ENCODE measurements around the gene SRD5A1.
A peak's percentile ranks its signal among the peaks of the same experiment; 100 is the strongest.

SRD5A1 gene, protein sequence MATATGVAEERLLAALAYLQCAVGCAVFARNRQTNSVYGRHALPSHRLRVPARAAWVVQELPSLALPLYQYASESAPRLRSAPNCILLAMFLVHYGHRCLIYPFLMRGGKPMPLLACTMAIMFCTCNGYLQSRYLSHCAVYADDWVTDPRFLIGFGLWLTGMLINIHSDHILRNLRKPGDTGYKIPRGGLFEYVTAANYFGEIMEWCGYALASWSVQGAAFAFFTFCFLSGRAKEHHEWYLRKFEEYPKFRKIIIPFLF

GRCh38 chr5:6632888-6633468 lies at the start of gene SRD5A1, which contains the start of gene NSUN2:
SRD5A1 (plus strand) TSS chr5:6633440; CDS start chr5:6633577, 137 bp downstream.
NSUN2 (minus strand) TSS chr5:6633044; CDS start chr5:6632979, 65 bp downstream.
- peak; percentile 84 to 87 for DNase-seq (ENCODE audit: extremely low read depth in 1 of 2, low read depth in 1 of 2)

- no peak for DNase-seq (ENCODE audit: extremely low read depth in 1 of 2, low read depth in 1 of 2)
Measured at GRCh38 chr5:6584101-6584645, 49.1 kb upstream of the SRD5A1 start.

- no peak for DNase-seq (ENCODE audit: extremely low read depth in 1 of 2, low read depth in 1 of 2)
Measured at GRCh38 chr5:6584727-6585126, 48.5 kb upstream of the SRD5A1 start.

DNA sequence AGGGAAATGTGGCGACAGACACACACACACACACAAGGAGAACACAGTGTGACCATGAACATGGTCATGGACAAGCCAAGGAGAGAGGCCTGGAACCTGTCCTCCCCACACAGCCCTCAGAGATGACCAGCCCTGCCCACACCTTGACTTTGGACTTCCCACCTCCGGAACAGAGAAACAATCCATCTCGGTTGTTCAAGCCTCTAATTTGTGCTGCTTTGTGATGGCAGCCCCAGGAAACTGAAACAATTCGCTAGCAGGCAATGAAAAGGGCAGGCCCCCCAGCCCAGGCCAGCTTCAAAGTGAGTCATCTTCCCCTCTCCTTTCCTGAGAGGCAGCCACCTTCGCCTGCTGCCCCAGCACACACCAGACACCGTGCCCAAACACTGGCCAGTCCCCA lies 48.1 kb upstream of the SRD5A1 start:
- no peak for DNase-seq (ENCODE audit: extremely low read depth in 1 of 2, low read depth in 1 of 2)

- DNase-seq (ENCODE audit: extremely low read depth in 1 of 2, low read depth in 1 of 2), result no peak
Measured at GRCh38 chr5:6585939-6586646, 47.1 kb upstream of the SRD5A1 start.

DNA sequence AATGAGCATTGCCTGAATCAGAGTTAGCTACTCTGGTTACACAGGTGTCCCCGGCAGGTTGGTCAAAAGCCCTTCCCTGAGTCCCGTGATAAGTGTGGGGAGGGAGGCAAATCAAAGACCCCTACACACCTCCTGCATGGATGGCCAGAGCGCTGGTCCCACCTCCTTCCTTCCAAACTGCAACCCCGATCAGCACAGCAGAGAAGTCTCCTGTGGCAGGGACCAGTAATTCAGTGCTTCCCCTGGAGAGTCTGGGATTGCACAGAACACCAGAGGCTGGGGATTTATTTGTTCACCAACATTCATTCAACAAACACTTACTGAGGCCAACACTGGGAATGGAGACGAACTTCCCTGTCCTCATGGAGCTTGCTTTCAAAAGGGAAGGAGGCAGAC lies 46.6 kb upstream of the SRD5A1 start:
- no peak for DNase-seq (ENCODE audit: extremely low read depth in 1 of 2, low read depth in 1 of 2)

GRCh38 chr5:6587171-6587570 lies 46.1 kb upstream of the SRD5A1 start:
- DNase-seq (ENCODE audit: extremely low read depth in 1 of 2, low read depth in 1 of 2), result no peak

DNA sequence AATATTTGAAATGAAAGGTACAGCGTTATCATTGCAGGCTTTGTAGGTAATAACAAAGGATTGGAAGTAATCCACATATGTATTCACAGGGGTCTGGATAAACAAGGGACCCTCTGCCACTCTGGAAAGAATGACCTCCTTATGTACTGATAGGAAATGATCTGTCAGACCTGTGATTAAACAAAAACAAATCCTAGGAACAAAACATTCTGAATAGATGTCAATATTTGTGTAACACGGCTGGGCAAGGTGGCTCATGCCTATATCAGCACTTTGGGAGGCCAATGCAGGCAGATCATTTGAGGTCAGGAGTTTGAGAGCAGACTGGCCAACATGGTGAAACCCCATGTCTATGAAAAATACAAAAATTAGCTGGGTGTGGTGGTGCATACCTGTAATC lies 42.7 kb upstream of the SRD5A1 start:
- no peak for DNase-seq (ENCODE audit: extremely low read depth in 1 of 2, low read depth in 1 of 2)

DNA sequence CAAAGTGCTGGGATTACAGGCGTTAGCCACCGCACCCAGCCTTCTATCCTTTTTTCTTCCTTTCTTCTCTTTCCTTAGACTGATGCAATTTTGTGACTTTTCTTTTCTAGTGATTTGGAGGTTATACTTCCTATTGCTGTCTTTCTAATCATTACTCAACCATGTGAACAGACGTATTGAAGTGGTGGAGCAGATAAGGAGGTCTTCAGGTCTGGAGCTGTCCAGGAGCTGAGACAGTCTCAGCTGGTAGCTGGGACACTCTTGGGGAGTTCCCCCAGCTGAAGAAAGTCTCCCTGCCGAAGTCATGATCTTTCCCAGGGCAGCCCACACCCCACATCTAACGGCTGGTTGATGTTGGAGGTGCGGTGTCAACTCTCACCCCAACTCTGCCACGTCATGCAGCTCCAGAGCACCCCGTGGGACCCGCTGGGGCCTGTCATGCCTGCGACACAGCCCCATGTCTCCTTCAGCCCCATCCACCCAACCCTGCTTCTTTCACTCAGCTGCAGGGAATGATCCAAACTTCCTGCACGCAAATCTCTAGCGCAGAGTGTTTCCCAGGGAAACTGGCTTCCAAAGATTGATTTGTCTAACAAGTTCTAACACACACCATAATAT lies 41.5 kb upstream of the SRD5A1 start:
- DNase-seq (ENCODE audit: extremely low read depth in 1 of 2, low read depth in 1 of 2), result no peak

DNA sequence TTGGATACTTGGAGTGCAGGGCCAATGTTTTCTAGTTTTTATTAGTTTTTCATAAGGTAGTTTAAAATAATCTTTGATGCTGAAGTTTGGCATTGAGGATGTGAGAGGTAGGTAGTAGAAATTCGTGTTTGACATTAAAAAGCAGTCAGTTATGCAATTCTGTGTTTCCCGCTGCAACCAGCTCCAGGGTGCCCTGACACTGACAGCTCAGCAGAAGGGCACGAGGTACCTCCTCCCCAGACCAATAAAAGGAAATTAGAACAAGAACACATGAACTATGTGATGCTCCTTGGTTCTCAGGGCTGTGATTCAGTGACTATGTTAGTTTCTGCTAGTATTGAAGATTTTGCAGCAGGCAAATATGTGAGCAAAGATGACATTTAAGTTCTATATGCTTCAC lies 40.6 kb upstream of the SRD5A1 start:
- DNase-seq (ENCODE audit: extremely low read depth in 1 of 2, low read depth in 1 of 2), result no peak

DNA sequence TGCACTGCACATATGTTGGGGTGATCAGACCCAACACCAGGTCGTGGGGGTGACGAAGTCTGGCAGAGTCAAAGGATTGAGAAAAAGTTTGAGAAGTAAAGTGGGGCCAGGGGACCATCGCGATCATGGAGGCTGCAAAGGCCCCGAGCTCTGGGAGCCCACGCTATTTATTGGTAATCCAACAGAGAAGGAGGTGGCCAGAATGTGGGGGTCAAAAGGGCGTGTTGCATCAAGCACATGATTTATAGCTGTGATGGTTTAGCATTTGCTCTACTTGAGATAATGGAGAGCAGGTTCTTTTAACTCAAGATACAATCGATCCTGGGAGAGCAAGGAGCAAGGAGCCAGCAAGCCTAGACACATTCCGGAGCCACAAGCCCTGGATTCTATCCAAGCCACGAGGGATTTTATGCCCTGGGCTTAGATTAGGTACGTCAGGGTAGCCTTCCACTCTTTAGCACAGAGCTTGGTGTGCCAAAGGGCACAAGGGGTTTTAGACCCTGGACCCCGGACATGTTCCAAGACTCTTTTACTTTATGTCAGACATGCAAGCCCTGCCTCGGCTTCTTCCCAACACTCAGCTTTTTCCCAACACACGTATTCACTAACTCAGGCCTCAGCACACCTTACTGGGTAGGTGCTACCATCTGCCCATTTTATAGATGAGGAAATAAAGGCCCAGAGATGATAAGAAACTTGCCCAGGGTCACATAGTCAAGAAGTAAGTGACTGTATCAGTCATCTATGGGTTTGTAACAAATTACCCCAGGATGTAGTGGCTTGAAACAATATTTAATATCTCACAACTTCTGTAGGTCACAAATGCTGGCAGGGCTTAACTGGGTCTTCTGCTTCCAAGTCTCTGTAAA lies 39.9 kb upstream of the SRD5A1 start:
- no peak for DNase-seq (ENCODE audit: extremely low read depth in 1 of 2, low read depth in 1 of 2)

GRCh38 chr5:6594066-6594465 lies 39.2 kb upstream of the SRD5A1 start:
- DNase-seq (ENCODE audit: extremely low read depth in 1 of 2, low read depth in 1 of 2), result no peak

GRCh38 chr5:6595405-6595804 lies 37.8 kb upstream of the SRD5A1 start:
- DNase-seq (ENCODE audit: extremely low read depth in 1 of 2, low read depth in 1 of 2), result no peak

GRCh38 chr5:6596388-6596787 lies 36.9 kb upstream of the SRD5A1 start:
- no peak for DNase-seq (ENCODE audit: extremely low read depth in 1 of 2, low read depth in 1 of 2)

DNA sequence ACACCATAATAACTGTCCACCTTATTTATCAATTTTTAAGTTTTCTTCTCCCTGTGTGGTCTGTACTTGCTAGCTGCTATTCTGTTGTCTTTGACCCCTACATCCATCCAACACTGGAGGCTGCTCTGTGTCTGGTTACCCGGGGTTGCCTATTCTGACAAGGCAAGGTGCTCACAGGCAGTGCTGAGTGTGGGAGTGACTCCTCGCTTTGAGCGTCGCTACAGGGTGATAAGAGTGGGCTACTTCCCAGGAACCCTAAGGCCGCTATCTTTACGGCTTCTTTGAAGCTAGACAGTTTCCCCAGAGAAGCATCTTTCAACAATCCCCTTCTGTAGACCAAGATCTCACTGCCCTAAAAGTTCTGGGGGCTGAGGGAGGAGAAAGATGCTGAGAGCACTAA lies 35.7 kb upstream of the SRD5A1 start:
- no peak for DNase-seq (ENCODE audit: extremely low read depth in 1 of 2, low read depth in 1 of 2)

GRCh38 chr5:6598351-6598900 lies 34.8 kb upstream of the SRD5A1 start:
- no peak for DNase-seq (ENCODE audit: extremely low read depth in 1 of 2, low read depth in 1 of 2)

DNA sequence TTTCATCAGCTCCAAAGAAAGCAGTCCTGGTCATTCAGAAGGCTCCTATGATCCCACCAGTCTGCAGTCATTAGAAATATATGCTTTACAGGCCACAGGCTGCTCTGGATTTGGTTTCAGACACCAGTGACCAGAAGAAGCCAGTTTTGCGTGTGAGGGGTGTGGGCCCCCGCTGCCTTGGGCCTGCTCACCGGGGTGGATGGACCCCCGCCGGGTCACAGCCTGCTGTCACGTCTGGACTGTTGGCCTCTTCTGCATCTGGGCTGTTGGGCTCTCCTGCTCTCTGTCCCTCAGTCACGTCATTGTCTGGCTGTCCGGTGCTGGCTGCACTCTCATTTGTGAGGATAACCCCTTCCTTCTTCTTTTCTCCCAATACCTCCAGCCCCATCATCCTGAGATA lies 33.5 kb upstream of the SRD5A1 start:
- DNase-seq (ENCODE audit: extremely low read depth in 1 of 2, low read depth in 1 of 2), result no peak

GRCh38 chr5:6601271-6601670 lies 32.0 kb upstream of the SRD5A1 start:
- DNase-seq (ENCODE audit: extremely low read depth in 1 of 2, low read depth in 1 of 2), result no peak

- no peak for DNase-seq (ENCODE audit: extremely low read depth in 1 of 2, low read depth in 1 of 2)
Measured at GRCh38 chr5:6601816-6602215, 31.4 kb upstream of the SRD5A1 start.

- no peak for DNase-seq (ENCODE audit: extremely low read depth in 1 of 2, low read depth in 1 of 2)
Measured at GRCh38 chr5:6602441-6602840, 30.8 kb upstream of the SRD5A1 start.

All from stimulated activated CD8-positive, alpha-beta memory T cell treated with anti-CD3 and anti-CD28 coated beads, Interleukin-7, amount 100 ng/mL, for 48 hours (primary cell).